PC-3 (cell line): ENCODE results near the gene CD300C.

Experiments used
- EZH2phosphoT487 ChIP-seq: fragments of 300-600 bp; sonication (generic); IDR thresholded peaks from 2 replicates; pipeline ENCODE4 v1.6.1; 2018; ENCODE audit warnings: mild to moderate bottlenecking, antibody characterized with exemption, low read length, borderline replicate concordance
- TF ChIP-seq, protein P1 (sequence below): fragments of 300-600 bp; sonication (generic); conservative IDR thresholded peaks from 2 replicates; pipeline ENCODE4 v1.5.1; 2017; ENCODE audit warnings: antibody characterized with exemption, low read depth, mild to moderate bottlenecking, low read length

DNA sequence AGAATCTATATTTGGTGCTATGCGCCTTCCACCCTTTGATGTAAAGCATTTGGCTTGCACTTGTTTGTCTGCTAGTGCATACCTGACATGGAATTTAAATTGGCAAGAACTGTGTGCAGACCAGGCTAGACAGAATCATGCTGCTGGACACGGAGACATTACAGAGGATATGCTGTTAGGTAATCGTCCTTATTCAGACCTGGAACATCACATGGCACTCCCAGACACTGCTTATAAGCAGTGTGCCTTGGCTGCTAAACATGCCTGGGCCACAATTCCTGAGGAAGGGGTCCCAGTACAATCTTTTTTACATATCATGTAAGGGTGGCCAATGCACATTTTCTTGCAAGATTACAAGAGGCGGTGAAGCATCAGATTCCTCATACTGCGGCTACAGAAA is 39.8 kb upstream of the CD300C start:
- TF ChIP-seq, protein P1, sequence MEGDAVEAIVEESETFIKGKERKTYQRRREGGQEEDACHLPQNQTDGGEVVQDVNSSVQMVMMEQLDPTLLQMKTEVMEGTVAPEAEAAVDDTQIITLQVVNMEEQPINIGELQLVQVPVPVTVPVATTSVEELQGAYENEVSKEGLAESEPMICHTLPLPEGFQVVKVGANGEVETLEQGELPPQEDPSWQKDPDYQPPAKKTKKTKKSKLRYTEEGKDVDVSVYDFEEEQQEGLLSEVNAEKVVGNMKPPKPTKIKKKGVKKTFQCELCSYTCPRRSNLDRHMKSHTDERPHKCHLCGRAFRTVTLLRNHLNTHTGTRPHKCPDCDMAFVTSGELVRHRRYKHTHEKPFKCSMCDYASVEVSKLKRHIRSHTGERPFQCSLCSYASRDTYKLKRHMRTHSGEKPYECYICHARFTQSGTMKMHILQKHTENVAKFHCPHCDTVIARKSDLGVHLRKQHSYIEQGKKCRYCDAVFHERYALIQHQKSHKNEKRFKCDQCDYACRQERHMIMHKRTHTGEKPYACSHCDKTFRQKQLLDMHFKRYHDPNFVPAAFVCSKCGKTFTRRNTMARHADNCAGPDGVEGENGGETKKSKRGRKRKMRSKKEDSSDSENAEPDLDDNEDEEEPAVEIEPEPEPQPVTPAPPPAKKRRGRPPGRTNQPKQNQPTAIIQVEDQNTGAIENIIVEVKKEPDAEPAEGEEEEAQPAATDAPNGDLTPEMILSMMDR = no peak
- TF ChIP-seq EZH2phosphoT487 = no peak
